GM19238 (cell line): ENCODE data around the gene MIS12.

ENCODE experiments used
- DNase-seq: peaks from one replicate; pipeline ENCODE4 v3.0.0; 2011; ENCODE audit warnings: low spot score; ENCODE audit not compliant: insufficient read length

Gene MIS12

GRCh38 chr17:5499476-5500231 lies 13.3 kb downstream of the MIS12 start:
- no peak for DNase-seq

GRCh38 chr17:5500247-5500588 lies 13.9 kb downstream of the MIS12 start:
- no peak for DNase-seq

GRCh38 chr17:5500589-5501391 lies 14.4 kb downstream of the MIS12 start:
- peak; percentile 86 for DNase-seq

DNA sequence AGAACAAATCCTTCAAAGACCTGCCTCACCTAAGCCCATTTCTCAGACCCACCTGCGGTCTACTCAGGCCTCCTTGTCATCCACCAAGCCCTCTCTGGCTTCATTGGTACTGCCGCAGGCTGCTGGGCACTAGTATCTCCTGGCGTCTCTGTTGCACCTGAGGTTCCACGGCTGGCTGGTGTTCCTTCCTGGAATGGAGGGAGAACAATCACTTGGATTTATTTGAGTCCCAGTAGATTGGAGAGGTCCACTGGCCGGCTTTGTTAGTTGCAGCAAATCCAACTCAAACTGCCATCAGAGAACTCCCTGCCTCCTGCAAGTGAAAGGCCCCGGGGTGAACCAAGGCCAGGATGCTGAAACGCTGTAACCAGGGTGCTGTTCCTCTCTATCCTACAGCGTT lies 15.3 kb downstream of the MIS12 start:
- DNase-seq = no peak

- DNase-seq = no peak
These were observed 16.2 kb downstream of the MIS12 start for GRCh38 chr17:5502552-5502951.

GRCh38 chr17:5506307-5506706 lies 19.9 kb downstream of the MIS12 start:
- no peak for DNase-seq

DNA sequence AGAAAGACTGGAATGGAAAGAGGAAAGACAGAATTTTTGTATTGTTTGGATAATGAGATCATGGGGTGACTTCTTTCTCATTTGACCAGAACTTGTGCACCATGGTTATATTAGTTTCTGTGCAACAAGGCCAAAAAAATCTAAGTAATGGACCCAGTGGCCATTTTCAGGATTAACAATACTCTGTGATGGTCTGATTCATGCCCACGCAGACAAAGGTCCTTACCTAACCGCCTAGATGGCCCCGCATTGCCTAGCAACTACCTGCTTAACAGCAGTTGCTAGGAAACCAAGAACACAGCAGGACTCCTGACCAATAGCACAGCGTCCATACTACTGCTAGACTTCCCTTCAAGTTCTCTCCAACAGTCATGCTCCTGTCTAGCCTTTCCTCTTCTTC lies 22.4 kb downstream of the MIS12 start:
- no peak for DNase-seq

DNA sequence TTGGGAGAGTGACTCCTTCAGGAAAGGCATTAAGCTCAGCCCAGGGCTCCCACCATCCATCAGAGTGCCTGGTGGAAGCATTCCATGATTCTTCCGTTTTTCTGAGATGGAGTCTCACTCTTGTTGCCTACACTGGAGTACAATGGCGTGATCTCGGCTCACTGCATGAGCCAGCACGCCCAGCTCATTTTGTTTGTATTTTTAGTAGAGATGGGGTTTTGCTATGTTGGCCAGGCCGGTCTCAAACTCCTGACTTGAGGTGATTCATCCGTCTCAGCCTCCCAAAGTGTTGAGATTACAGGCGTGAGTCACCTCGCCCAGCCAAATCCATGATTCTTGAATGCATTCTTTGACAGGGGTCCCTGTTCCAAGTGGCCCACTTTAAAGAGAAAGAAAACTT lies 23.1 kb downstream of the MIS12 start:
- DNase-seq = no peak

- DNase-seq = no peak
These were observed 24.4 kb downstream of the MIS12 start for GRCh38 chr17:5510771-5511170.

DNA sequence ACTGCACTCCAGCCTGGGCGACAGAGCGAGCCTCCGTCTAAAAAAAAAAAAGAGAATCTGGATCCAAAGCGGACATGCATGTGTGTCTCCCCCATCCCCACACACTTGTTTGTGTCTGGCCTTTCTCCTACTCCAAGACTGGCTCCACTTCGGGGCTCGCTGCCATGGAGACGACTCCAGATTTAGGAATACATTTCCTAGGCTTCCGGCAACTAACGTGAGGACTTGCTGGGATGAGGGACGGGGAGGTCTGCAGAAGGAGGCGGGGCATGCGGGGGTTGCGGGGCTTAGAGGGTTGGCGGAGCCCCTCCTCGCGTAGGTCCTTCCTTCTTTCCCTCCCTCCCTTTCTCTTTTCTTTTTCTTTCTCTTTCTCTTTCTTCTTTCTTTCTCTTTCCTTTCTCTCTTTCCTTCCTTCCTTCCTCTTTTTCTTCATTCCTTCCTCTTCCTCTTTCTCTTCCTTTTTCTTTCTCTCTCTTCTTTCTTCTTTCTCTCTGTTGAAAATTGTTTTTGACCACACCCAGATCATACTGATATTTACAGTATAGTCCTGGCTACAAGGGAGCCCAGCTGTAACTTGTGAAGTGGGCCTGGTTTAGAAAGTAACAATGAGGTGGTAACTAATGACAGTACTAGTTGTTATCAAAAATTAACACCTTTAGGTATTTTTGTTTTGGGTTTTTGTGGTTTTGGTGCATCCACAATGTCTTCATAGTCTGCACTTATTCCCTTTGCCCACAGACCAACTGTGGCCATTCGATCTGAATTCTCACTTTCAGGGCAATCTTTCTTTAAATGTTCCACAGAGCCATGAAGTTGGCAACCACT lies 25.2 kb downstream of the MIS12 start:
- no peak for DNase-seq

DNA sequence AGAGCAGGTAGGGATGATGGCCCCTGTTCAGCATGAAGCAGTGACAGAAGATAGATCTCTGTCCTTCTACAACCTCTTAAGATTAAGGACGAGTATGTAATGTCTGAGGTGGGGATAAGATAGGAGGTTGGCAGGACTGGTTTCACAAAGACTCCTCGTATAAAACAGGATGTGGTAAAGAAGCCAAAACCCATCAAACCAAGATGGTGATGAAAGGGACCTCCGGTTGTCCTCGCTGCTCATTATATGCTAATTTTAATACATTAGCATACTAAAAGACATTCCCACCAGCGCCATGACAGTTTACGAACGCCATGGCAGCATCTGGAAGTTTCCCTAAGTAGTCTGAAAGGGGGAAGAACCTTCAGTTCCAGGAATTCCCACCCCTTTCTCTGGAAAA lies 27.3 kb downstream of the MIS12 start:
- DNase-seq = no peak

GRCh38 chr17:5514976-5515375 lies 28.6 kb downstream of the MIS12 start:
- no peak for DNase-seq

- DNase-seq = no peak
These were observed 29.9 kb downstream of the MIS12 start for GRCh38 chr17:5516060-5516792.

- DNase-seq = no peak
These were observed 36.1 kb downstream of the MIS12 start for GRCh38 chr17:5522476-5522875.

- no peak for DNase-seq
These were observed 36.9 kb downstream of the MIS12 start for GRCh38 chr17:5523249-5523648.

DNA sequence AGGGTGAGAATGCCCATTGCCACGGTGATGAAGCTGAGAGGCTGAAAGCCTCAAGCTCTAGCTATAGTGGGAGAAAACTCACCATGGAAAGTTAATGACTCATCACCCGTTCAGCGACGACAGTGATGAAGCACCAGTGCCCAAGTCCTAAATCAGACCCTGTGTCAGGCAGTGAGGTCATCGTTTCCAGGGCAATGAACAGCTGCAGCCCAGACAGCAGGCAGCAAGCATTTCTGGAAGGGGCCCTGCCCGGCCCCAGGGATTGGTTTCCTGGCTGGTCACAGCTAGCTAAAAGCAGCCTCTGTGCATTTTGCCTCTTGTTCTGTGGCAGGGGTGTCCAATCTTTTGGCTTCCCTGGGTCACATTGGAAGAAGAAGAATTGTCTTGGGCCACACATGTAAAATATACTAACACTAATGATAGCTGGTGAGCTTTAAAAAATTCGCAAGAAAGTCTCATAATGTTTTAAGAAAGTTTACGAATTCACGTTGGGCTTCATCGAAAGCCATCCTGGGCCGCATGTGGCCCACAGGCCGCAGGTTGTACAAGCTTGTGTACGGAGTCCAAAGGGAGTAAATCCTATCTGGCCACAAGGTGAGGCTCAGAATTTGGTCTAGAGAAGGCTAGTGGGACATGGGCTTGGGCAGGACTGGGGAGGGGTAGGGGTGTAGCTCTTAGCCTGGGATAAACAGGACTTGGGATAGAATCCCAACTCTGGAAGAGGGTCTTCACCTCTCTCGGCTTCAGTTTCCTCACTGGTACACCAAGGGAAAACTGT lies 40.6 kb downstream of the MIS12 start:
- DNase-seq = peak; percentile 16

GRCh38 chr17:5527601-5528250 lies 41.4 kb downstream of the MIS12 start:
- DNase-seq = no peak

- no peak for DNase-seq
These were observed 44.1 kb downstream of the MIS12 start for GRCh38 chr17:5530265-5531084.

- DNase-seq = no peak
These were observed 44.7 kb downstream of the MIS12 start for GRCh38 chr17:5531085-5531418.
